ENCODE measurements around the gene FEM1B.

The FEM1B gene

GRCh38 chr15:68259883-68260282, 17.7 kb upstream of the FEM1B start:
- no peak for DNase-seq (ENCODE audit: low spot score)

- DNase-seq (ENCODE audit: low spot score), result no peak
Observed at GRCh38 chr15:68261241-68261640, 16.3 kb upstream of the FEM1B start.

- no peak for DNase-seq (ENCODE audit: low spot score)
Observed at GRCh38 chr15:68261980-68262379, 15.6 kb upstream of the FEM1B start.

- DNase-seq (ENCODE audit: low spot score), result no peak
Observed at GRCh38 chr15:68262514-68263356, 14.8 kb upstream of the FEM1B start.

- no peak for DNase-seq (ENCODE audit: low spot score)
Observed at GRCh38 chr15:68264282-68264681, 13.3 kb upstream of the FEM1B start.

- no peak for DNase-seq (ENCODE audit: low spot score)
Observed at GRCh38 chr15:68265081-68265480, 12.5 kb upstream of the FEM1B start.

GRCh38 chr15:68265674-68266073, 11.9 kb upstream of the FEM1B start:
- no peak for DNase-seq (ENCODE audit: low spot score)

- DNase-seq (ENCODE audit: low spot score), result no peak
Observed at GRCh38 chr15:68268405-68268804, 9.1 kb upstream of the FEM1B start.

- DNase-seq (ENCODE audit: low spot score), result no peak
Observed at GRCh38 chr15:68271854-68272471, 5.6 kb upstream of the FEM1B start.

- no peak for DNase-seq (ENCODE audit: low spot score)
Observed at GRCh38 chr15:68272721-68273271, 4.7 kb upstream of the FEM1B start.

- no peak for DNase-seq (ENCODE audit: low spot score)
Observed at GRCh38 chr15:68274201-68274848, 3.2 kb upstream of the FEM1B start.

- no peak for DNase-seq (ENCODE audit: low spot score)
Observed at GRCh38 chr15:68275165-68275746, 2.3 kb upstream of the FEM1B start.

- no peak for DNase-seq (ENCODE audit: low spot score)
Observed at GRCh38 chr15:68276668-68277067, 877 bp upstream of the FEM1B start.

GRCh38 chr15:68277131-68277602, 378 bp upstream of the FEM1B start:
- DNase-seq (ENCODE audit: low spot score), result no peak

- no peak for DNase-seq (ENCODE audit: low spot score)
Observed at GRCh38 chr15:68278345-68278594, 725 bp downstream of the FEM1B start.

- no peak for DNase-seq (ENCODE audit: low spot score)
Observed at GRCh38 chr15:68278595-68279405, 1.3 kb downstream of the FEM1B start.

GRCh38 chr15:68279779-68280753, 2.5 kb downstream of the FEM1B start:
- no peak for DNase-seq (ENCODE audit: low spot score)

GRCh38 chr15:68281008-68281407, 3.5 kb downstream of the FEM1B start:
- DNase-seq (ENCODE audit: low spot score), result no peak

- no peak for DNase-seq (ENCODE audit: low spot score)
Observed at GRCh38 chr15:68283401-68283800, 5.9 kb downstream of the FEM1B start.

- no peak for DNase-seq (ENCODE audit: low spot score)
Observed at GRCh38 chr15:68284616-68285258, 7.2 kb downstream of the FEM1B start.
